ENCODE data around the gene DMBT1. TPM values are rescaled to one million over a fixed set of nuclear protein-coding genes. Genes with fewer than 3 reads are reported as not detected.

DMBT1 gene
- total RNA-seq, 4 donors from 2014 or later, result 0.06 to 0.28 TPM; not detected in 2

DNA sequence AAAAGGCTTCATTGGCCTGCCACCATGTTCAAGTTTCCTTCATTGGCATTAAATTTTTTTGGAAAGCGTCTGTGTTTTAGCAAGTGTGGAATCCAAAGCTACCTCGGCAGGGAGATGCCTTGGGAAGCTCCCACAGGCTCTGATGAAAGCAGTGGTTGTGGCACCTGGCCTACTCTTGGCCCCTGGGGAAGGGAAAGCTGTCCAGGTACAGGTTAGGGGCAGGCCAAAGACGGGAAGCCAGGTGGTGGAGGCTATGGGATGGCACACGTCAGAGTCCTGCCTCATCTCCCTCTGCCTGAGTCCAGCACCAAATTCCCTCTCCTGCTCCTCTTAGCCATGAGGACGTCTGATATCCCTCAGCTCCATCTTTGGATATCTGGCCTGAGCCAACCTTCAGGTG, 89.3 kb downstream of the DMBT1 start:
- TF ChIP-seq, protein P1, sequence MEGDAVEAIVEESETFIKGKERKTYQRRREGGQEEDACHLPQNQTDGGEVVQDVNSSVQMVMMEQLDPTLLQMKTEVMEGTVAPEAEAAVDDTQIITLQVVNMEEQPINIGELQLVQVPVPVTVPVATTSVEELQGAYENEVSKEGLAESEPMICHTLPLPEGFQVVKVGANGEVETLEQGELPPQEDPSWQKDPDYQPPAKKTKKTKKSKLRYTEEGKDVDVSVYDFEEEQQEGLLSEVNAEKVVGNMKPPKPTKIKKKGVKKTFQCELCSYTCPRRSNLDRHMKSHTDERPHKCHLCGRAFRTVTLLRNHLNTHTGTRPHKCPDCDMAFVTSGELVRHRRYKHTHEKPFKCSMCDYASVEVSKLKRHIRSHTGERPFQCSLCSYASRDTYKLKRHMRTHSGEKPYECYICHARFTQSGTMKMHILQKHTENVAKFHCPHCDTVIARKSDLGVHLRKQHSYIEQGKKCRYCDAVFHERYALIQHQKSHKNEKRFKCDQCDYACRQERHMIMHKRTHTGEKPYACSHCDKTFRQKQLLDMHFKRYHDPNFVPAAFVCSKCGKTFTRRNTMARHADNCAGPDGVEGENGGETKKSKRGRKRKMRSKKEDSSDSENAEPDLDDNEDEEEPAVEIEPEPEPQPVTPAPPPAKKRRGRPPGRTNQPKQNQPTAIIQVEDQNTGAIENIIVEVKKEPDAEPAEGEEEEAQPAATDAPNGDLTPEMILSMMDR (IDR thresholded peaks at IDR 0.05), result no peak
- DNase-seq (ENCODE audit: low spot score), result no peak
- no peak for ATAC-seq (ENCODE audit: low FRiP score)

DNA sequence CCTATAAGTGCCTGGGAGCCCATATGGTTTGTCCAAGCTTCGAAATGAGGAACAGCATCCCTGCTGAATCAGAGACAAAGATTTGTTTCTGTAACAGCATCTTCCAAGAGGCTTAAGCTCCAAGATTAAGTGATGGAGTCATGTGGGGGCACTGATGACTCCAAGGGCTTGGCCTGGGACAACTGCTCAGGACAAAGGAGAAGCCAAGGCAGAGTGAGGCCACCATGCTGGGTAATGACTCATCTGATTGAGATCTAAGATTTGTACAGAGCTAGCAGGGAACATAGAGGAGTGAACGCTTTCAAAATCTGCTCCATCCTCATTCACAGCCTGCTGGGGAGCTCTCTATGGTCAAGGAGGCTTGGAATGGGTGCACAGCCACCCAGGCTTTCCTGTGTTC, 89.8 kb downstream of the DMBT1 start:
- no peak for ATAC-seq (ENCODE audit: low FRiP score)
- TF ChIP-seq, protein P1 (IDR thresholded peaks at IDR 0.05), result no peak

DNA sequence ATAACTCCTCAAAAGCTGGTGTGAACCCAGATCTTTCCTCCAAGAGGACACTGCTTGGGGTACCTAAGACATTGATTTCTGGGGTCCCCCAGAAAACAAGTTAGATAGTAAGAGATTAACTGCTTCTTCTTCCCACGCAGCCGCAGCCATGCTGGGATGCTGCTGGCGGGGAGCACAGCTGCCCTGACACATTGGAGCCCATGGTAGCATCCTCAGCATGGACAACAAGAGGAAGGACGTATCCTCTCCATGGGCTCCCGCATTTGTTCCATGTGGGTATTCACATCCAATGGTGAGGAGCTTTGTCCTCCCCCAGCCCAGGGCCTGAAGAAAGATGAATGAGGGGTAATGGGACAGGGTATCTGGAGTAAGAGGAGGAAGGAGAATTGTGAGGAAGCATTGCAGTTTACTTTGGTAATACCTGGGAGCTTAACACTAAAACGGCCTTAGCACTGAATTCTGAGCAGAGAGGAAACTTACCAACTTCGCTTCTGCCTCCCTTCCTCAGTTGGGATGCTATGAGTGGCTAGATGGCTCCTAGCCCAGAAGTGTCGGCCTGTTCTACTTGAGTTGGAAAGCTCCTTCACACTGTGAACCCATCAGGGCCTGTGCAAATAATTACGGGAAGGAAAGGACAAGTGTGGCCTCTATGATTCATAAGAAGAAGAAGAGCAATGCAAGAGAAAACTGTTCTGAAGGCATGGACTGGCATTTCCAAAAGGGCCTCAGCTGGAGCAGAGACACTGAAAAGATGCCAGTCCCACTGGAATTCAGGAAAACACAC, 95.2 kb downstream of the DMBT1 start:
- TF ChIP-seq, protein P1 (IDR thresholded peaks at IDR 0.05), result no peak
- DNase-seq (ENCODE audit: low spot score) (no peak), ATAC-seq (ENCODE audit: low FRiP score) (no peak)

More for the DNA sequence above, 89.8 kb downstream of the DMBT1 start:
- no peak for DNase-seq (ENCODE audit: low spot score)

DNA sequence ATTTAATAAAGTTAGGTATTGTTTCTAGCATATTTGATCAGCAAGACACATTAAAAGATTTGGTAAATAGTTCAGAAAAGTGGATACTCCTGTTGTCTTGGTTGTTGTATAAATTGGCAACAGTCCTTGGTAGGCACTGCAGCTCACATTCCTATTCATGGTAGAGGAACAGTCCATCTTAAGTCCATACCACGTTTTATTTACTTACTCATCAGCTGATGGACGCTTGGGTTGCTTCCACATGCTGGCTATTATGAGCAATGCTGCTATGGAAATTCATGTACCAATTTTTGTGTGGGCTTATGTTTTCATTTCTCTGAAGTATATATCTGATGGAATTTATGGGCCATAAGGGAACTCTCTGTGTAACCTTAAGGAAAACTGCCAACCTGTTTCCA, 95.8 kb downstream of the DMBT1 start:
- DNase-seq (ENCODE audit: low spot score) (no peak), ATAC-seq (ENCODE audit: low FRiP score) (no peak)
- TF ChIP-seq, protein P1 (IDR thresholded peaks at IDR 0.05), result no peak

DNA sequence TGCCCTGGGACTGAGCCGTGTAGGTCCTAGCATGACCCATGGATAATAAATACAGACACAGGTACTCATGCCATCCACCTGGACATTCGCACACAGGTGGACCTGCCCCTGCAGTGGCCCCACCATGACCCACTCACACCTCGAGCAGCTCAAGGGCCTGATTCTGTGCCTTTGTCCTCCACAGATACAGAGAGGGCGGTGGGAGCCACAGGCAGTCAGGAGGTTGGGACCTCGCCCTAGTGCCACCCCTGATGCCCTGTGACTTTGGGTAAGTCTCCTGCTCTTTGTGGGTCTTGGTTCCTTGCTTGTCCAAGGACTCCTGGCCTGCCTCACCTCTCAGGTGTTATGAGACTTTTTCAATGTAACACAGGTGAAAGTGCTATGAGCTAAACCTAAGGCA, 96.2 kb downstream of the DMBT1 start:
- DNase-seq (ENCODE audit: low spot score) (no peak), ATAC-seq (ENCODE audit: low FRiP score) (no peak)
- TF ChIP-seq, protein P1 (IDR thresholded peaks at IDR 0.05), result no peak

DNA sequence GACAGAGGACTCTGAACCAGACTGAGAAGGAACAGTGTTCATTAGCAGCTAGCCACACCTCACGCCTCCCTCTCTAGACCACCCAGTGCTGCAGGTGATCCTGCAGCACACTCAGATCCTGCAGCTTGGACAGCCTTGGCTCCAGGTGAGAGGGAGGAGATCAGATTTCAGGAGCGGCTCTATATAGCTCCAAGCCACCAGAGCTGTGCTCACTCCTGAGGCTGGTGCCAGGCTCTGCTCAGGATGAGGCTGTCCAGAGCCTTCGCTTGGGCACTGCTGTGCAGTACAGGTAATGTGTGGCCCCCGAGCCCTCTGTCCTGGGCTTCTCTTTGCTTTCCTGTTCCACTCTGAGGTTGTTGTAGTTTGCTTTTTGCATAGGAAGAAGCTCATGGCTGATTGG, 96.7 kb downstream of the DMBT1 start:
- TF ChIP-seq, protein P1 (IDR thresholded peaks at IDR 0.05), result no peak
- ATAC-seq (ENCODE audit: low FRiP score), result no peak
- DNase-seq (ENCODE audit: low spot score), result no peak

DNA sequence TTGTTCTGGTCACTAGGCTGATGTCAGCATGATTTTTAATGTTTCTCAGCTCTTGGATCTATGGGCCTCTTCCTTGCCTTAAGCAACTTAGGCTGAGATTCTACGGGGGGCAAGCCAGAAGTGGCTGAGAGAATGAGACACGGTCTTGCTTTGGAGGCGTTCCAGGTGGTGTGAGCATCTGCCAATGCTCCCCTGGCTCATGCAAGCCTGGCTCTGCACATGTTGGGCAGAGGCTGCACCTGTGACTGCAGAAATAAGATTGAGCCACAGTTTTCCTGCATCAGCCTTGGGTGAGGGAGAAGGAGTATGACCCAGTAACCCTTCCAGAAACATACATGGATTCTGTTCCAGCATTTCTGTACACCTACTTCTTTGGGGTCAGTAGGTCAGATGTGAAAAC, 97.2 kb downstream of the DMBT1 start:
- DNase-seq (ENCODE audit: low spot score) (no peak), ATAC-seq (ENCODE audit: low FRiP score) (no peak)
- TF ChIP-seq, protein P1 (IDR thresholded peaks at IDR 0.05), result no peak

All from omental fat pad (tissue), 4 donors.